ENCODE results near the gene LRFN4. TPM values are rescaled to one million over a fixed set of nuclear protein-coding genes. Genes with fewer than 3 reads are reported as not detected.

Gene LRFN4
- total and polyA plus RNA-seq, 2 of the 8 experiments (the other 6 are each of a cell fraction or from before 2014, with no cell fraction given): 49.8 to 64.3 TPM

GRCh38 chr11:66885469-66885868 lies 28.6 kb downstream of the LRFN4 start (continued):
- no peak for TF ChIP-seq CEBPB (IDR thresholded peaks at IDR 0.05; ENCODE audit: low read depth, low read length)
- TF ChIP-seq TBP (IDR thresholded peaks at IDR 0.05; ENCODE audit: low read depth, low read length): no peak
- TF ChIP-seq RNF2 (IDR thresholded peaks at IDR 0.05; ENCODE audit: borderline replicate concordance, low read depth, low read length, missing control alignments, poor library complexity, severe bottlenecking): no peak

Measured in H1 (cell line).